ENCODE data around the gene SSX2IP. TPM values are rescaled to one million over a fixed set of nuclear protein-coding genes. Genes with fewer than 3 reads are reported as not detected.

Gene SSX2IP
- total RNA-seq, 1 donor from 2014 or later = 22.2 TPM

GRCh38 chr1:84682047-84682446 lies 8.2 kb downstream of the SSX2IP start:
- H3K4me3 Mint-ChIP-seq = no peak overlapping the region
- DNase-seq (ENCODE audit: extremely low spot score, unreplicated experiment) = no peak
- no peaks in the 10 kb centered on the region for H3K27me3 Mint-ChIP-seq
- H3K4me1 Mint-ChIP-seq (ENCODE audit: unreplicated experiment) = peaks cover 15% of the 10 kb centered on the region
- H3K27ac Mint-ChIP-seq = no peak overlapping the region
- H3K36me3 Mint-ChIP-seq = peaks cover 27% of the 10 kb centered on the region
- no peak for TF ChIP-seq CTCF (conservative IDR thresholded peaks at IDR 0.05)
- H3K9me3 Mint-ChIP-seq = no peaks in the 10 kb centered on the region

GRCh38 chr1:84677415-84678099 lies 12.7 kb downstream of the SSX2IP start:
- H3K4me1 Mint-ChIP-seq (ENCODE audit: unreplicated experiment) = peaks cover 18% of the 10 kb centered on the region
- TF ChIP-seq CTCF (conservative IDR thresholded peaks at IDR 0.05) = no peak
- no peaks in the 10 kb centered on the region for H3K27me3 Mint-ChIP-seq
- H3K36me3 Mint-ChIP-seq = peaks cover 21% of the 10 kb centered on the region
- DNase-seq (ENCODE audit: extremely low spot score, unreplicated experiment) = no peak
- H3K9me3 Mint-ChIP-seq = no peaks in the 10 kb centered on the region
- no peak overlapping the region for H3K27ac Mint-ChIP-seq
- no peak overlapping the region for H3K4me3 Mint-ChIP-seq

GRCh38 chr1:84675631-84676030 lies 14.6 kb downstream of the SSX2IP start:
- Mint-ChIP-seq H3K4me3 (no peak overlapping the region), H3K27ac (no peak overlapping the region), H3K4me1 (ENCODE audit: unreplicated experiment) (peaks cover 15% of the 10 kb centered on the region)

GRCh38 chr1:84675106-84675505 lies 15.2 kb downstream of the SSX2IP start:
- Mint-ChIP-seq H3K27ac (no peak overlapping the region), H3K27me3 (no peaks in the 10 kb centered on the region), H3K4me3 (no peak overlapping the region), H3K4me1 (ENCODE audit: unreplicated experiment) (peaks cover 15% of the 10 kb centered on the region), H3K9me3 (no peaks in the 10 kb centered on the region), H3K36me3 (peaks cover 13% of the 10 kb centered on the region)
- TF ChIP-seq CTCF (conservative IDR thresholded peaks at IDR 0.05) = no peak
- DNase-seq (ENCODE audit: extremely low spot score, unreplicated experiment) = no peak

More at GRCh38 chr1:84675631-84676030, 14.6 kb downstream of the SSX2IP start:
- no peaks in the 10 kb centered on the region for H3K9me3 Mint-ChIP-seq
- H3K36me3 Mint-ChIP-seq = peaks cover 13% of the 10 kb centered on the region
- DNase-seq (ENCODE audit: extremely low spot score, unreplicated experiment) = no peak
- no peak for TF ChIP-seq CTCF (conservative IDR thresholded peaks at IDR 0.05)
- no peaks in the 10 kb centered on the region for H3K27me3 Mint-ChIP-seq

- Mint-ChIP-seq H3K36me3 (peaks cover 11% of the 10 kb centered on the region), H3K4me1 (ENCODE audit: unreplicated experiment) (peaks cover 11% of the 10 kb centered on the region), H3K27ac (no peak overlapping the region), H3K9me3 (no peaks in the 10 kb centered on the region), H3K27me3 (no peaks in the 10 kb centered on the region), H3K4me3 (no peak overlapping the region)
- no peak for DNase-seq (ENCODE audit: extremely low spot score, unreplicated experiment)
- TF ChIP-seq CTCF (conservative IDR thresholded peaks at IDR 0.05) = no peak
Measured at GRCh38 chr1:84674705-84675104, 15.6 kb downstream of the SSX2IP start.

All from type B pancreatic cell (in vitro differentiated cells).